SK-N-MC (cell line): ENCODE data around the gene NLN.

ENCODE experiments used
- EZH2 ChIP-seq: fragments of 200-600 bp; sonication (generic); IDR thresholded peaks from one replicate; pipeline ENCODE4 v1.6.1; 2017; ENCODE audit warnings: antibody characterized with exemption
- POLR2AphosphoS5 ChIP-seq: IDR thresholded peaks from 2 replicates; pipeline ENCODE4 v1.6.1; 2012; ENCODE audit warnings: mild to moderate bottlenecking, low read depth, low read length, borderline replicate concordance

DNA sequence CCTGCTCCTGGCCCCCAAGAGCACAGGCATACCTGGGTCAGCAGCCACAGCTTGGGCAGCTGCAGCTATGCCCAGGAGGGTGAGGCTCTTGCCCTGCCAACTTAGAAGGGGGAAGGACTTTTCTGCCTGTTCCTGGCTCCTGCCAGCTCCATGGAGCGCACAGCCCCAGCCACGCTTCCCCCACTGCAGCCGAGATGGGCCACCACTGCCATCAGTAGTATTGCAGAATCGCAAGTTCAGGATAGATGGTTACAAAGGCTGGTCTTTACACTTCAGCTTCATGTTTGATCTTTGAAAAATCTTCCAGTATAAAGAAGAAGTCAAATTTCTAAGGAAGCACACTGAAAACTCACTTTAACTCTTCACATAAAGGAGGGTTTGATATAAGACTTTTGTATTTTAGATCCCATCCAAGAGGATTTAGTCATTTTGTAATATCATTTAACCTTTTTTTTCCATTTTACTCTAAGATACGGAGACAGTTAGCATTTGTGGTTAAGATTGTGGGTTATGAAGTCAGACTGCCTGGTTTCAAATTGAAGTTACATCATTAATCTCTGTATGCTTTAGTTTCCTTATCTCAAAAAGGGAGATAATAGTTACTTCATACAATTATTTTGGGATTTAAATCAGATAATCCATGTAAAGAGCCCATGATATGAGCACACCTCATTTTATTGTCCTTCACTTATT lies 81.8 kb downstream of the NLN start:
- TF ChIP-seq POLR2AphosphoS5 (no peak), EZH2 (no peak)
